Testis (tissue), 3 donors: ENCODE measurements around the gene SMAD3. TPM values are rescaled to one million over a fixed set of nuclear protein-coding genes. Genes with fewer than 3 reads are reported as not detected.

Source experiments
- DNase-seq: peaks from one replicate; pipeline ENCODE4 v3.0.0-alpha.2; 2019
- H3K27ac ChIP-seq, 2 donors: fragments of 200-600 bp; sonication (generic); one replicate each; pipeline ENCODE4 v1.5.1; 2019
- H3K27me3 ChIP-seq: fragments of 200-600 bp; sonication (generic); one replicate; pipeline ENCODE4 v1.5.1; 2019
- H3K36me3 ChIP-seq: fragments of 200-600 bp; sonication (generic); one replicate; pipeline ENCODE4 v1.5.1; 2017; ENCODE audit warnings: low read depth; ENCODE audit errors: missing control alignments
- H3K4me1 ChIP-seq: fragments of 200-600 bp; sonication (generic); one replicate; pipeline ENCODE4 v1.5.1; 2019
- H3K4me3 ChIP-seq, 2 donors: fragments of 200-600 bp; sonication (generic); one replicate each; pipeline ENCODE4 v1.5.1; 2017 to 2019
- H3K9me3 ChIP-seq: fragments of 200-600 bp; sonication (generic); one replicate; pipeline ENCODE4 v1.5.1; 2017
- CTCF ChIP-seq, 3 experiments: fragments of 450-650 bp in 2 of 3; fragments of 200-600 bp in 1 of 3; sonication (generic) in 1 of 3; IDR thresholded peaks; one replicate each; pipeline ENCODE4 v1.5.1; 2016 to 2019; ENCODE audit warnings: antibody characterized with exemption in 3 of 3, mild to moderate bottlenecking in 2 of 3, moderate library complexity in 1 of 3
- POLR2A ChIP-seq: fragments of 450-650 bp; IDR thresholded peaks from one replicate; pipeline ENCODE4 v1.6.1; 2017; ENCODE audit warnings: antibody characterized with exemption, mild to moderate bottlenecking, moderate library complexity
- WGBS, 2 donors: methylation state at CpG; one replicate each; pipeline ENCODE4 v1.1.5; 2018; 5-methylcytosine and 5-hydroxymethylcytosine counted together
- intact Hi-C: fragments of 100-400 bp; cut with DNase I; formaldehyde crosslinking; loops from one replicate; pipeline ENCODE4 v1.15.1; 2023; ENCODE audit warnings: low total_unique reads
- polyA plus RNA-seq: library from polyadenylated mRNA; stranded (reverse); fragments of 350-450 nt; fragmentation: Illumina TruSeq; extraction: RNeasy Lipid Tissue Mini Kit (QIAGEN cat#74804); gene quantifications from one replicate; pipeline ENCODE4 v1.2.3, GENCODE V29; 2014; ENCODE audit warnings: low read depth, low replicate concordance; ENCODE audit not compliant: insufficient read depth
- total RNA-seq, 2 donors: library from RNA; depleted of rRNA; stranded (reverse); fragments of >200 nt; gene quantifications; one replicate each; pipeline ENCODE4 v1.2.3, GENCODE V29; 2016

SMAD3 gene
- total and polyA plus RNA-seq, 3 donors from 2014 or later = 11.4 to 31.6 (median 18.7) TPM

DNA sequence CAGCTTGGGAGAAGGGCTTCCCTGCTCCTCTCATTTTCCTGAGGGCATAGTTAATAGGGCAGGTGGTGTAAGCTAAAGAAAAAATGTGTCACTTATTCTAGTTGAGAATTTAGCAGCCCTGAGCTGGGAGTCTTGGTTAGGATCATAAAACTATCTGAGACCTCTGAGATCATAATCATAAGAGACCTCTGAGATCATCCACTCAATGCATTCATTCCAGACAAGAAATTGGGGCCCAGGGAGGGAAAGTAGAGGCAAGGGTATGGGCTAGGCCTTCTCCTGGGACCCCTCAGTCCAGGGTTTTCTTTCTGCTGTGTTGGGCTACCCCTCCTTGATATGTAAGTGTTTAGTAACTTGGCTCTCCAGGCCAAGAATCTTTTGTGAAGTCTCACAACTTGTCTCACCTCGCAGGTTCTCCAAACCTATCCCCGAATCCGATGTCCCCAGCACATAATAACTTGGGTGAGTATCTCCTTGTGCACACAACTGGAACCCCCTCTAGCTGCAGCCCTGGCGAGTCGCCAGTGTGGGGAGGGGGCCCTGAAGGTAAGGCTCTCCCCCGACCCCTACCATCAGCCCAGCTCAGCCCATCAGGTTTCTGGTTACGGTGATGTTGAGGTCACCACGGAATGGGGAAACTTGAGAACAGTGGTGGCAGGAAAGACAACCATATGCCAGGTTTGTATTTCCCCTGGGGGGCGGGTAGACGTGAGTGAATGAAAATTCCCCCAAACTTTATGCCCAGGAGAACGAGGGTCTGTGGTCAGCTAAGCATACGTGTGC lies 104.9 kb downstream of the SMAD3 start:
- Histone ChIP-seq H3K4me1 (peaks cover 12% of the 10 kb centered on the region), H3K27ac (no peak overlapping the region), H3K9me3 (no peaks in the 10 kb centered on the region), H3K27me3 (no peaks in the 10 kb centered on the region), H3K4me3 (no peak overlapping the region), H3K36me3 (no peaks in the 10 kb centered on the region)
- intact Hi-C loops = no loop called here
- no peak for DNase-seq
- no peak for TF ChIP-seq CTCF (IDR thresholded peaks at IDR 0.05)
- TF ChIP-seq POLR2A = no peak
- 89 to 91% methylated on average over 12 of the region's 12 CpGs for WGBS, 2 donors

- no peak overlapping the region for H3K27ac ChIP-seq
- intact Hi-C loops = no loop called here
- 61 to 64% methylated on average over 4 of the region's 4 CpGs for WGBS, 2 donors
- DNase-seq = no peak
- TF ChIP-seq CTCF (IDR thresholded peaks at IDR 0.05) (no peak), POLR2A (no peak)
- peaks cover 3% of the 10 kb centered on the region for H3K4me1 ChIP-seq
- H3K9me3 ChIP-seq = no peaks in the 10 kb centered on the region
- H3K36me3 ChIP-seq = no peaks in the 10 kb centered on the region
- no peaks in the 10 kb centered on the region for H3K27me3 ChIP-seq
- no peak overlapping the region for H3K4me3 ChIP-seq
Observed at GRCh38 chr15:67171471-67171870, 106.1 kb downstream of the SMAD3 start.

DNA sequence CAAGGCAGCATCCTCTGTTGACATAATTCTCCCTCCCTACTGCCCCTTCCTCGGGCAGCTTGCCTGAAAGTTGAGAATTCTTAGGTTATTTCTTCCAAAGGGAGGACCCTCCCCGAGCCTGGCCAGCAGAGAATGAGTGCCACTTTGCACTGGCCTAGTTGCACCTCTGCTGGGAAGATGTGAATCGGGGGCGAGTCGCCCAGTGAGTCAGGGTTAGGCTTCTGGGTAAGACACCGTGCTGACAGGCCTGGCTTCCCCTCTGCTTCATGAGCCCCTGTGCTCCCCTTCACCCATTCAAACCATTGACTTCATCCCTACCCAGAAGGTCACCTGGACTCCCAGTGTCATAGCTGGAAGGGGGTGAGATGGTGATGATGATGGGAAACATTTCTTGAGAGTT lies 106.8 kb downstream of the SMAD3 start:
- H3K36me3 ChIP-seq = no peaks in the 10 kb centered on the region
- no peak overlapping the region for H3K4me3 ChIP-seq
- H3K27me3 ChIP-seq = no peaks in the 10 kb centered on the region
- DNase-seq = no peak
- intact Hi-C loops = no loop called here
- peaks cover 3% of the 10 kb centered on the region for H3K4me1 ChIP-seq
- no peak overlapping the region for H3K27ac ChIP-seq
- WGBS, 2 donors = 94 to 96% methylated on average over 6 of the region's 6 CpGs
- H3K9me3 ChIP-seq = no peaks in the 10 kb centered on the region
- TF ChIP-seq CTCF (IDR thresholded peaks at IDR 0.05) (no peak), POLR2A (no peak)

DNA sequence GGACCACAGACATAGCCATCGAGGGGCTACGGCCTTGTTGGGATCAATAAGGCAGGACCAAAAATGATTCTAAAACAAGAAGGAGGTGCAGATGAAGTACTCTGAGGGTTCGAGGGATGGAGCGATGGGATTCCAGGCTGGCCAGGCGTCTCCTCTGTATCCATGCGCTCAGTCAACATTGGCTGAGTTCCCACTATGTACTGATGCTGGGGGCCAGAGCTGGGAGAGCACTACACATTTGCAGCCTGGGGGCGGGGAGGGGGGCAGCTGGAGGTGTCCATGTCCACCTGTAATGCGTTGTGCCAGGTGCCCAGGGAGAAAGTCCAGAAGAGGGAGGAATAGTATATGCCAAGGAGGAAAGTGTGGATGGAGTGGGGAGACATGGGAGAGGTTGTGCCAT lies 107.6 kb downstream of the SMAD3 start:
- H3K27me3 ChIP-seq = no peaks in the 10 kb centered on the region
- no peak overlapping the region for H3K4me3 ChIP-seq
- intact Hi-C loops = no loop called here
- H3K4me1 ChIP-seq = no peaks in the 10 kb centered on the region
- H3K9me3 ChIP-seq = no peaks in the 10 kb centered on the region
- no peak for TF ChIP-seq CTCF (IDR thresholded peaks at IDR 0.05)
- no peak for TF ChIP-seq POLR2A
- H3K36me3 ChIP-seq = no peaks in the 10 kb centered on the region
- no peak overlapping the region for H3K27ac ChIP-seq
- no peak for DNase-seq
- WGBS, 2 donors = 95 to 99% methylated on average over 8 of the region's 8 CpGs

- 95% methylated on average over 8 of the region's 8 CpGs for WGBS, 2 donors
- H3K27ac ChIP-seq = no peak overlapping the region
Observed at GRCh38 chr15:67173786-67174185, 108.4 kb downstream of the SMAD3 start.

More at GRCh38 chr15:67173786-67174185, 108.4 kb downstream of the SMAD3 start:
- H3K9me3 ChIP-seq = no peaks in the 10 kb centered on the region
- DNase-seq = no peak
- H3K27me3 ChIP-seq = no peaks in the 10 kb centered on the region
- no peak overlapping the region for H3K4me3 ChIP-seq
- TF ChIP-seq POLR2A (no peak), CTCF (IDR thresholded peaks at IDR 0.05) (no peak)
- intact Hi-C loops = no loop called here
- no peaks in the 10 kb centered on the region for H3K36me3 ChIP-seq
- no peaks in the 10 kb centered on the region for H3K4me1 ChIP-seq
